Stimulated activated CD8-positive, alpha-beta memory T cell treated with anti-CD3 and anti-CD28 coated beads, Interleukin-7, amount 100 ng/mL, for 4 hours (primary cell): ENCODE data around the gene SCNN1A.

Experiments
- DNase-seq, 2 donors: peaks; one replicate each; pipeline ENCODE4 v3.0.0-alpha.2; 2020; ENCODE audit warnings: low read depth in 2 of 2

The SCNN1A gene

DNA sequence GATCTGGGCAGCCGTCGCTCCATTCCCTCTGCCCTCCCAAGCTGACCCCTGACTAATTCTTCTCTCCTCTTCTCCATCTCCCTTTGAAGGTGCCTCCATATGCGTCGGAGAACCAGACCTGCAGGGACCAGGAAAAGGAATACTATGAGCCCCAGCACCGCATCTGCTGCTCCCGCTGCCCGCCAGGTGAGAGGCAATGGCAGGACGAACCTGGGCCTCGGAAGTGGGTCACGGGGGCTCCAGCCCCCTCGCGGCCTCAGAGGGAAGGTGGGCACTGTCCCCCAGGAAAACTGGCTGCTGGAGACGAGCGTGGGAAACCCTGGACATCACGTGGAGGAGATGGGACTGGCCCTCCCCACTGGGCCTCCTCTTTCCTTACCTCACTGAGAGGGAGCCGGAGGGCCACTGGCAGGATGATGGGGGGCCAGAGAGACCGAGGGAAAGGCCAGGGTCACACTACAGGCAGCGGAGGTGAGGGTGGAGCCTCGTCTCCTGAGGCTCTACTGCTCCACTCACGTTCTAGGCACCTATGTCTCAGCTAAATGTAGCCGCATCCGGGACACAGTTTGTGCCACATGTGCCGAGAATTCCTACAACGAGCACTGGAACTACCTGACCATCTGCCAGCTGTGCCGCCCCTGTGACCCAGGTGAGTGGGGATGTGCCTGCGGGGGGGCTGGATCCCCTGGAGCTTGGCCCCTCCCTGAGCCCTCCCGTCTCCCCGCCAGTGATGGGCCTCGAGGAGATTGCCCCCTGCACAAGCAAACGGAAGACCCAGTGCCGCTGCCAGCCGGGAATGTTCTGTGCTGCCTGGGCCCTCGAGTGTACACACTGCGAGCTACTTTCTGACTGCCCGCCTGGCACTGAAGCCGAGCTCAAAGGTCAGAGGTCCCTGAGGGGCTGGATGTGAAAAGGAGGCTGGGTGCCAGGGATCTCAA lies 9.4 kb upstream of the SCNN1A start:
- no peak for DNase-seq

DNA sequence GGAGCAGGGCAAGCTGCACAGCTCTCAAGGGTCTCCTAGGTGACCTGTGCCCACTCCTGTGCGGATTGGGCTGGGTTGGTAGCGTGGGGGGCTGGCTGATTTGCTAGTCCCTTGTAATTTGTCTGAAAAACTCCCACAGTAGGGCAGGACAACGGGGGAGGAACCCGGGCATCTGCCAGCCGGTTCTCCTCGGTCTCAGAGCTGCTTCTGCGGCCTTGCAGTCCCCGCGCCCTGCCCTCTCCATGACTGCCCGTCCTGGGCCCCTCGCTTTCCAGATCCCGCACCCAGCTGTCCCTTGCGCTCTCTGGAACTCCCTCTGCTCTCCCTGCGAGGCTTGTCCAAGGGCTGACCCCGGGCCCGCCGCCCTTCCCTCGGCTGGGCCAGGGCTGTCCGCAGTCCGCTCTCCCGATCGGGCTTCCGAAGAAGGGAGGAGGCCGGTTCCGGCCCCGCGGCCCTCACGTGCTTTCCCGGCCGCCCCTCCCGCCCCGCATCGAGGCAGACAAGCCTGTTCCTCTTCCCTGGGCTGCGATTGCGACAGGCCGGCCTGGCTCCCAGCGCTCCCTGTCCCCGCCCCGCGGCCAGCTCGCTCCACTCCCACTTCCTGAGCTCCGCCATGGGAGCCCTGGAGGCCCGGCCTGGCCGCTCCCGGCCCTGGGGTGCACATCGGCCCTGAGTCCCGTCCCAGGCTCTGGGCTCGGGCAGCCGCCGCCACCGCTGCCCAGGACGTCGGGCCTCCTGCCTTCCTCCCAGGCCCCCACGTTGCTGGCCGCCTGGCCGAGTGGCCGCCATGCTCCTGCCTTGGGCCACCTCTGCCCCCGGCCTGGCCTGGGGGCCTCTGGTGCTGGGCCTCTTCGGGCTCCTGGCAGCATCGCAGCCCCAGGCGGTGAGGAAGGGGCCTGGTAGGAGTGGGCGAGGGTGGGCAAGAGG lies 8.5 kb upstream of the SCNN1A start, which contains the start of gene LTBR:
LTBR (plus strand) TSS at position 591 of the 927 bp plus-strand sequence; CDS start at position 788, 197 bp downstream.
- no peak for DNase-seq

DNA sequence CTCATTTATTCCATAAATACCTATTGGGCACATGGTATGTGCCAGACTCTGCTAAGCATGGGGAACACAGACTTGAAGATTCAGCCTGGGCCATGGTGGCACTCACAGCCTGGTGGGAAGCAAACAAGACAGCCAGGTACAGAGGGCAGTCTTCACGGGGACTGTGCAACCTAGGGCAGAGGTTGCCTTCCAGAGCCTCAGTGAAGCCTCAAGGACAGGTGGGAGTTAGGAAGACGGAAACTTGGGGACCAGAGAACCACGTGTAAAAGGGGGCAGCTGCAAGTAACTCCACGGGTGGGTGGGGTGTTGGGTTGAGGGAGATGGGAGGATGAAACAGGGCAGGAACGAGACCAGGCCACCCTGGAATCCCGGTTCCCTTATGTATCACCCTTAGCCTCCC lies 7.6 kb upstream of the SCNN1A start:
- DNase-seq = no peak

DNA sequence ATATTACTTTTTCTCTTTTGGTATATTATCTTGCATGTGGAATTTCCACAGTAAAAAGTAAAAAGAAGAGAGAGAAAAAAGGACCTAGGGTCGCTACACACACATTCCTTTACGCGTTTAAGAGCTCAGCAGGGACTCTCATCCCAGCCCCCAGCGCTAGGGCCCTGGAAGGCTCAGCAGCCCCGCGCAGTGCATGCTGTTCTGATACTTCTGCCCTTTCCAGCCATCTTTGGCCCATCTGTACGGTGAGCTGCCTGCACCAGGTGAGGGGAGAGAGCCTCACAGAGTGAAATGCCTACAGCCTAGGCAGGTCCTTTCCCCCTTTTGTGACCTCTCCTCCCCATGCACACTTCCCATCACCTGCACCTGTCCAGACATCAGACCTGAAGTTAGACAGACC lies 7.0 kb upstream of the SCNN1A start:
- no peak for DNase-seq

DNA sequence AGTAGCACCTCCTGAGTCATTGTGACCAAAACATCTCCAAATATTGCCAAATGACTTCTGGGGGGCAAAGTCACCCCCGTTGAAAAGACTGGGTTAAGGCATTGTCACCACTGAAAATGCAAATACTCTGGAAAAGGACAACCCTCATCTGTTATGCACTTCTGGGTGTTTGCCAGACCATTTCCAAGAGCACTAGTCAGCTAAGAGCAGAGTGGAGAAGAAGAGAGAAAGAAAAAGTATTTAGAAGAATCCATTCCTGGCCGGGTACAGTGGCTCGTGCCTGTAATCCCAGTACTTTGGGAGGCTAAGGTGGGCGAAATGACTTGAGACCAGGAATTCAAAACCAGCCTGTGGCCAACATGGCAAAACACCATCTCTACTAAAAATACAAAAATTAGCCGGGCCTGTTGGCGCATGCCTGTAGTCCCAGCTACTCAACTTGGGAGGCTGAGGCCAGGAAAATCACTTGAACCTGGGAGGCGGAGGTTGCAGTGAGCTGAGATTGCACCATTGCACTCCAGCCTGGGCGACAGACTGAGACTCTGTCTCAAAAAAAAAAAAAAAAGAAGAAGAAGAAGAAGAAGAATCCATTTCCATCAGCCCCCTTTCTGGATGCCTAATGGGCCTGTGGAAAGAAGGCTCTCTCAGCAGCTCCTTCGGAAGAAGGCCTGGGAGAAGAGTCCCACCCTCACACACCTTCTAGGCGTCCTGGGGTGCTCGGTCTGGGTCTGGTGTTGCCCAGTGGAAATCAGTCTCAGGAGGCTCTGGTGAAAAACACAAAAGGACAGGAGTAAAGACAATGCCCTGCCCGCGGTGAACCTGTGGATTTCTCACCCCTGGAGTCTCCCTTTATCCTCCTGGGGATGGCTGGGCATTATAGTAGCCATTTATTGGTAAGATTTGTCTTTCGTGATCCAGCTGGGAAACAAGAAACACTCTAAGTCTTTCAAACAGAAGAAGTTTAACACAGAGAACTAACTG lies 5.1 kb upstream of the SCNN1A start:
- no peak for DNase-seq

DNA sequence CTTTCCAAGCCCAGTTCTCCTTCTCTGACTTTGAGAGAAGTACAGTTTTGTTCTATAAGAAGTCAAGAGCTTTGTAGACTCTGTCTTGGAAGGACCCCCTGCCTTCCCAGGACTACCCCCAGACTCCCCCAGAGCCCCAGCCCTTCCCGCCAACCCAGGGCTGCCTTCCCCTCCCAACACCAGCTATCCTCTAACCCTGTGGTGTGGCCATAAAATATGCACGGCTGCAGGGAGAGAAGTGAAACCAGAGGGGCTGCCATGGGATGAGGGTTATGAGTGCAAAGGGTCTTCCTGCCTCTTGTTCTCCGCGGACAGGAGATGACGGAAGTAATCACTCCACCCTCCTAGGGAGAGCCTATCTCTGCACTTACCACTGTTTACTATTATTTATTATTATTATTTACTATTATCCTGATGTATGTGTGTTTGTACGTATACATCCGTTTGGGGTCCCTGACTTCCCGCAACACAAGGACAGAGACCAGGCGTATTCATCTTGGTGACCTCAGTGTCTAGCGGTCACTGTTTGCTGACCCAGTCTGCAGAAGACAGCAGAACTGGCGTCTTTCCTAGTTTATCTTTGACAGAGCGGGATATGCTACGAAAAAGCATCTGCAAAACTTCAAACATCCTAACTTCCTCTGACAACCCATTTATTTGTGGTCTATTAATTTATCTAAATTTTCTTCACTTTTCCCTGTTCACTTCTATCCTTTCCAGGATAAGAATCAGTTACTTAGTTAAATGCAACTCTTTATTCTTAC lies 3.5 kb upstream of the SCNN1A start:
- DNase-seq = no peak

DNA sequence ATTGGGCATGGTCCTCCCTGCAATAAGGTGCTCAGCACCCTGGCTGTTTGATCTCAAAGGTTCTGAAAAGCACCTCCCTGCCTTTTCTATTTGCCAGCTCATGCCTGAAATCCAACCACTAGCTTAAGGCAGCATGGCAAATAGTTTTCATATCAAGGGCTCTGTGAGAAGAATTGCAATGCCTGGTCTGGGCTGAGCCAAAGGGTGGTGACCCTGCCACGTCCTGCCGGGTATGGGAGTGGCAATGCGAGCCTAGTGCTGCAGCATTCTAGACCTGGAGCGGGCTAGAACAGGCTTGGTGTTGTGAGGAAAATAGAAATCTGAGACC lies 2.3 kb upstream of the SCNN1A start:
- no peak for DNase-seq

DNA sequence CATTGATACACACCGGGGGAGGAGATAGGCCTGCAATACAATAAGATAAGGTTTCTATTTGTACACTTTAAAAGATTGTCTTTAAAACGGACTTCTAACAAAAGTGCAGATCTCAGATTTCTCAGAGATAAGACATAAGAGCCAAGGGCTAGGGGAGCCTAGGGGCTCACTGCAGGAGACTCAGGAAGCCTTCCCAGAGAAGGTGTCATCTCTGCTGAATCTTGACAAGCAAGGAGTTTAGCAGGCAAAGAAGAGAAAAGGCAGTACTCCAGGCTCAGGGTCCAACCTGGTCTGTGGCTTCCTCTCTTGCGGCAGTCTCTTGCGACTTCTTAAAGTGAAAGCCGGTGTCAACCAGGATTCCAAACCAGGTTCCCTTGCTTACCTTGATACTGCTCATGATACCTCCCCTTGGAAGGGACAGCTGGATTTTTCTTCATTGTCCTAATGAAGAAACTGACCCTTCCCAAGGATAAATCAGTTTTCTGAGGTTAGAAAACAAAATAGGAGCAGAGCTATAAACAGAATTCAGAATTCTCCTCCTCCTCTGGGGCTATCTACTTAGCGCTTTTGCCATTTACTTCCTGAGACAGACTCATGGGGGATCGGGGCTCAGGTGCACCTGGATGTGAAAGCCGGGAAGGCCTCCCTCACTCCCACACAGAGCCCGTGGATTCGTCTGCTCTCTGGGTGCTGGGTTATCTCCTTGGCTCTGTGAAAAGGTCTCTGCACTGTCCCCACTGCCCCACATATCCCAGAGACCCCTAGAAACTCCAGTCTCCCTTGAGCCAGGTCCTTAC lies 1.7 kb upstream of the SCNN1A start:
- no peak for DNase-seq

DNA sequence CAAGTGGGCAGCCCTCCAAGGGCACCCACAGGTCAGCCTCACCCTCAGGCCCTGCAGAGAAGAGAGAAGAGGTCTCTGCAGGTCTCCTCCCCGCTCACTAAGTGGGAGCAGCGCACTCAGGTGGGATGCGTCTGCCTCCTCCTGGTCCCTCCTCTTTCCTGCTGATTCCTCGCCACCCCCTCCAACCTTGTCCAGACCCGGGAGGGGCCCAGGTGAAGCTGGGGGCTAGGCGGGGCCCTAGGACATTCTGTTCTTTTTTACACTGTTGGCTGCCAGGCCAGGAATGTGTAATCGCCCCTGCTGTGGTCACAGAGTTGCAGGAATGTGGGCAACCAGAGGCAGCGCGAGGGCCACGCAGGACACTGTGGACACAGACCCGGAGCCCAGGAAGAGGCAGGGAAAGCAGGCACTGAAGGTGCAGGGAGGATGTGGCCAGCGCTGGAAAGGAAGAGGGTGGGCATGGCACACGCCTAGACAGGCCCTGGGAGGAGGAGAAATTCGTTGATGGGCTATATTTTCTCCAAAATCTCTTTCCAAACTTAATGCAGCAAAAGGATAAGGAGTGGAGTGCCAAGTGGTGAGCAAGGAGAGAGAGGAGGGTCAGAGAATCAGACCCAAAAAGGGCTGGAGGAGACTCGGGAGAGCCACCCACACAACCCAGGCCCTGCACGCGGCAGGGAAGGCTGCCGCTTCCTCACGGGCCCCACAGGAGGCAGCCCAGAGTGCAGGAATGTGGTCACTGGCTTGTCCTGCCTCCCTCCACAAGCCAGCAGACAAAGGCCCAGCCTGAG lies 911 bp upstream of the SCNN1A start:
- DNase-seq = no peak

DNA sequence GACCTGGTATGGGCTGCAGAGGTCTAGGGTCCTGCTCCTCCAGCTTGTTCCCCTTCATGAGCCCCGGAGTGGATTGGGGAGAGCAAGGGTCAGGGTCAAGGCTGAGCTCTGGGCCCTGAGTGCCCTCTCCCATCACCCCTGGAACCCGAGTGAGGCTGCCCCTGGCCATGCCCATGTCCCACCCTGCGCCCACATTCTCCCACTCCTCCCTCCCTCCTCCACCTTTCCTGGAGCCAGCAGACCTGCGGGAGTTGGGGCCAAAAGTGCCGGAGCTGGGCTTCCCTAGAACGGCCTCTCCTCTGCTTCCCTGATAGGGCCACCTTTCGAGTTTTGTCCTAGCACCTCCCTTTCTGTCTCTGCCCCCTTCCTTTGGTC lies 590 bp downstream of the SCNN1A start:
- no peak for DNase-seq

DNA sequence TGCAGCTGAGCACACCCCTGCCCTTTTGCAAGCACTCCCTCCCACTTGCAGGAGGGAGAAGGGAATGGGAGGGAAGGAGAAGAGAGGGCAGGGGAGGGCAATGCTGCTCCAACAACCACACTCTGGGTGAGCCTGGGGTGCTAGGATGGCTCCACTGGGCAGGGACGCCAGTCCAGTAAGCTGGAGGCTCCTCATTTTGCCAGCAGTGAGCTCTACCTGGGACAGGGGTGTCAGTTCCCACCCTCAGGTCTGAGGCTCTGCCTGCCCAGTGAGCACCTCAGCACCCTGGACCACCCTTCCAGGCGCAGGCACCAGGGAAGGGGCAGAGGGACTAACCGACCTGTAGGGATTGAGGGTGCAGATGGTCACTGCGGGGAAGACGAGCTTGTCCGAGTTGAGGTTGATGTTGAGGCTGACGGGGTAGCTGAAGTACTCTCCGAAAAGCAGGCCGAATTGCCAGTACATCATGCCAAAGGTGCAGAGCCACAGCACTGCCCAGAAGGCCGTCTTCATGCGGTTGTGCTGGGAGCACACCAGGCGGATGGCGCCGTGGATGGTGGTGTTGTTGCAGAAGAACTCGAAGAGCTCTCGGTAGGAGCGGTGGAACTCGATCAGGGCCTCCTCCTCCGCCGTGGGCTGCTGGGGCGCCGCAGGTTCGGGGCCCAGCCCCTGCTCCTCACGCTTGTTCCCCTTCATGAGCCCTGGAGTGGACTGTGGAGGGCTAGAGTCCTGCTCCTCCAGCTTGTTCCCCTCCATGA lies 1.2 kb downstream of the SCNN1A start:
- DNase-seq = no peak

DNA sequence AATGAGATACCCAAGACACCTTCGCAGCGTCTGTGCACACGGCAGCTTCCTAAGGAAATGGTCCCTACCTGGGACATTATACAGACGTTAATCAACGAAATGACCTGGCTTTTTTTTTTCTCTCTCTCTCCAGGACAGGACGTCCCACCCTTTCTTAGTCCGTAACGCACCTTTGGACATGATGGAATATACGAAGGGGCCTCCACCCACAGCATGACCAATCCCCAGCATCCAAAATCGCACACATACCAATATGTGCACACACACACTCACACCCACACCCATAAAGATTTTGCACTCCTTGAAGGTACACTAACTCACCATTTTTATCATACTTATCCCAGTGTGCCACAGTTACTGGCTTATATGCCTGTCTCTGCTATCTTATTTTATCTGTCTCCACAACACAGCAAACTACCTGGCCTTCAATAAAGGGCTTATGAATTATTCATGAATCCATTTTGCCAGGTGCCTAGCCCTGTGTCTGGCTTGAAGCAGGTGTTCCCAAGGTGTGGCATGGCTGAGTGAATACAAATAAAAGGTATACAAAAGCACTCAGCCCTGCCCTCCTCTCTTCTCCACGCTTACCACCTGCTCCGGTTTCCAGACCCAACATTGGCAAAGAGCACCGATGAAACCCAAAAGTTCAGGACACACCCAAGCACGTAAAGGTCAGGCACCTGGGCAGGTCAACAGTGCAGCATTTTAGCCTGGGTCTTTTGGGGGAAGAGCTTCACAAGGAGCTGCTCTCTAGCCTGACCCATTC lies 2.2 kb downstream of the SCNN1A start:
- no peak for DNase-seq

DNA sequence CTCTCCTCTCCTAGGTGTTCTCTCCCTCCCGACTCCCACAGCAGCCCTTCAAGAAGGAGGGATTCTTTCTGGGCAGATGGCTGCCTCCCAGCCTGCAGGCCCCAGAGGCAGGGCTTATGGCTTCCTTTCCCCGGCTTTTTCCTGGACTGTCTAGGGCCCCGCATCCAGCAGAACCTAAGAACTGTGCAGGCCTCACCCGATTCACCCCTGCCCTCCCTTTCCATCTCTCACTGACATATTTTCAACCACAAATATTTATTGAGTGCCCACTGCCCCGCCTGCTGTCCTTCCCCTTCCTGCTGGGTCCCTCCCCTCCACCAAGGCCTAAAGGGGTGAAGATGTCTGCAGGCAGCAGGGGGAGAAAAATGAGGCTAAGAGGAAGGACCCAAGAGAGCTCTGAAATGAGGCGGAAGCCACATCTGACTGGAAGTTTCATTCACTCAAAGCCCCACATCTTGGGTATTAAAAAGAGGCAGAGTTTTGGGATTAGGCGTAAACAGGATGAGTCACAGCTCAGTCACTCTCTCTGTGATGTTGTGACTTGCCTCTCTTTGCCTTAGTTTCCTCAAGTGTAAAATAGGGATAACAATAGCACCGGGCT lies 2.9 kb downstream of the SCNN1A start:
- no peak for DNase-seq

DNA sequence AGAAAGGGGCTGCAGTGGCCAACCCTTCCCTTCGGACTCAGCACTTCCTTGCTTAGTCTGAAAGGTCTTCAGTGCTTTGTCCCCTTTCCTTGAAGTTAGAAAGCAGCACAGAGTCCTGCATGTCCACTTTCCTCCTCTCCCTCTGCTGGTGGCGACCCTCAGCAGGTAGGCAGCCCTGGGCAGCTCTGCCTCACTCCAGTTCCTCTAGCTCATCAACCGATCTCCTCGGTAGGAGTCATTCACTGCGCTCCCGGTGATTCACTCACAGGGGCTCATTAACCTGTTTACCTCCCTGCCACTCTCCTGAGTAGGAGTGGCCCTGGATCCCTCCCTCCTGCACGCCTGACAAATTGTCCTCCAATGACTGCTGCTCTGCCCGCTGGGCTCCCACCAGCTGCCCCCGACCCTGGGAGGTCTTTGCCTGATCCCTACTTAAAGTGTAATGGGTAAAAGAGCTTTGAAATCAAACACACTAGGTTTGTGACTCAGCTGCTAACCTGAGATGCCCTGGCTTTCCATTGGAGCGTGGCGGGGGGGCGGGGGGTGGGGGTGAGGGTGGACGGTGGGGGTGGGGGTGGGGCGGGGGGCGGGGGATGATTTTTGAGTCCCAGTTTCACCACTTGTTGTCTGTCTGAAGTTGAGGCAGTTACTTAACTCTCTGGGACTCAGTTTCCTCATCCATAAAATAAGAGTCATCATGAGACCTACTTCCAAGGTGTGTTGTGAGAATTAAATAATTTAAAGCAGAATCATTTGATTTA lies 4.2 kb downstream of the SCNN1A start:
- no peak for DNase-seq

DNA sequence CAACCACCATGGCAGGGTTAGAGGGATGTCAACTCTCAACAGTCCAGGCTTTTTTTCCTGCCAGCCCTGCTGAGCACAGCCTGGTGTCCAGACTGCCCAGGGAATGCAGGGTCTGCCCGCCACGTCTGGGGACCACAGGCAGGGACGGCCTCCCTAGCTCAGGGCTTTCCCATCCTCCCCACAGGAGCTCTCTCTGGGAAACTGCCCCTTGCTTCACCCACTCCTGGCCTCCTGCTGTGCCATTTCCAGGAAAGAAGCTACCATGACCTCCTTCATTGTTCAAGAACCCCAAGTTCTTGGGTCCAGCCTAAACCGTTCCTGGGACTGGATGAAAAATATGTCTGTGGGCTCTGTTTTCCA lies 4.8 kb downstream of the SCNN1A start:
- no peak for DNase-seq

DNA sequence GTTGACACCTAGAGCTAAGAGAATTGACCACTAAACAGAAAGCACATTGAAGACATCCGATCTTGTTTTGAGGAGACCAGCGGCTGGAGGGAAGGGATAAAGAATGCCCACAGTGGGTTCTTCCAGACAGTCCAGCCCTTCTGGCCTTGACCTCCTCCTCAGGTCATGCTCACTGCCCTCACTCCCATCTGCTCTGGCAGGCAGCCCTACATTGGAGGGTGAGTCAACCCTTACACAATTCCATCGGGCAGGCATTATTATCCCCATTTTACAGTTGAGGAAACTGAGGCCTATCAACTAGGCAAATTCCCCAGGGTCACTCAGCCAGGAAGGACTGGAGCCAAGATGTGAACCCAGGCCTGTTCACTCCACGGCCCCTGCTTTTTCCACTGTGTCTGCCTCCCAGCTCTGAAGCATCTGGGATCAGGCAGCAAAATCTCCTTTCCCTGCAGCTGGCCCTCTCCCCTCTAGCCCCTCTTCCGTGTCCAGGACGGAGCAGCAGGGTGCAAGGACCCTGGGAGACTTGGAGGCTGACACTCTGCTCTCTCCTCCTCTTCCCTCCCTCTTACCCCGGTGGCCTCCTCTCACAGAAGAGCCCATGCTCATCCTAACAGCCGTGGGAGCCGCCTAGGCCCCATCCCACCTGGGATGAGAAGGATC lies 5.3 kb downstream of the SCNN1A start:
- no peak for DNase-seq
